Hippocampal formation (tissue), 2 donors: Measurements from ENCODE around the gene SYT14.

Source experiments
- DNase-seq, 2 donors: peaks; one replicate each; lab custom pipeline; 2025; lab: John Stamatoyannopoulos, UW

The SYT14 gene

GRCh38 chr1:210207597-210208450, 269.8 kb downstream of the SYT14 start:
- DNase-seq, result no peak

GRCh38 chr1:210213335-210213734, 275.3 kb downstream of the SYT14 start:
- no peak for DNase-seq

GRCh38 chr1:210214573-210215409, 276.8 kb downstream of the SYT14 start:
- no peak for DNase-seq

GRCh38 chr1:210217482-210217881, 279.5 kb downstream of the SYT14 start:
- no peak for DNase-seq

- no peak for DNase-seq
Measured at GRCh38 chr1:210218047-210218446, 280.0 kb downstream of the SYT14 start.
